IgD-negative memory B cell (primary cell): ENCODE data around the gene TSPYL1. TPM values are rescaled to one million over a fixed set of nuclear protein-coding genes. Genes with fewer than 3 reads are reported as not detected.
"Not testable (repeated sequence)": the region's sequence is repeated elsewhere in the genome, so short reads cannot be mapped to it uniquely, and the experiment has no call there.

Source experiments
- H3K27ac Mint-ChIP-seq, 3 donors: one replicate each; pipeline ENCODE4 v1.8.0; 2020 to 2022; ENCODE audit warnings: mild to moderate bottlenecking in 3 of 3, mixed read lengths in 3 of 3, moderate library complexity in 1 of 3
- H3K27me3 Mint-ChIP-seq: one replicate; pipeline ENCODE4 v1.8.0; 2021; ENCODE audit warnings: mixed read lengths
- H3K36me3 Mint-ChIP-seq: one replicate; pipeline ENCODE4 v1.8.0; 2020; ENCODE audit warnings: mild to moderate bottlenecking, mixed read lengths
- H3K4me1 Mint-ChIP-seq, 3 donors: one replicate each; pipeline ENCODE4 v1.8.0; 2020 to 2022; ENCODE audit warnings: mixed read lengths in 3 of 3, mild to moderate bottlenecking in 1 of 3
- H3K4me3 Mint-ChIP-seq, 4 donors: one replicate each; pipeline ENCODE4 v1.8.0; 2020 to 2022; ENCODE audit warnings: mild to moderate bottlenecking in 4 of 4, mixed read lengths in 4 of 4, moderate library complexity in 3 of 4
- H3K9me3 Mint-ChIP-seq, 3 donors: one replicate each; pipeline ENCODE4 v1.8.0; 2020 to 2021; ENCODE audit warnings: mixed read lengths in 3 of 3, mild to moderate bottlenecking in 1 of 3
- polyA plus RNA-seq: library from polyadenylated mRNA; unstranded; fragments of 300-500 nt; fragmentation: Illumina TruSeq; gene quantifications from one replicate; pipeline ENCODE4 v1.2.3, GENCODE V29; 2021

Gene TSPYL1
- polyA plus RNA-seq, 1 donor from 2014 or later, result 62.8 TPM

DNA sequence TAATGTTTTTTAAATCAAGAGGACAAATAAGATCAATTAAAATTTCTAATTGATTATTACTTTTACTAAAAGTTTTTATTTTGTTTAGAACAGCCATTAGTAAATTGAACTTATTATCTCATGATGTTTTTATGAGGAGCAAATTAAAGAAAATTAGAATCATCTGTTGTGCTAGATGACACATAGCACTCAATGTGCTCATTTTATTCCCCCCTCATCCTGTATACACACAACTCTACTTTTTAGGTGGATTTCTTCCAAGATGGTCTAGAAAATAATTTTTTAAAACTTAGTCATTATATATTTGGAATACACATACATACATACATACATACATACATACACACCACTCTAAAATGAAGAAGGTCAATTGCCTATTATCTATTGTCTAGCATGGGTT, 29.3 kb upstream of the TSPYL1 start:
- H3K4me1 Mint-ChIP-seq, result peaks cover 0 to 5% (median 3%) of the 10 kb centered on the region in 3 donors
- no peak overlapping the region for H3K27ac Mint-ChIP-seq
- no peak overlapping the region for H3K4me3 Mint-ChIP-seq
- no peaks in the 10 kb centered on the region for H3K9me3 Mint-ChIP-seq
- no peaks in the 10 kb centered on the region for H3K27me3 Mint-ChIP-seq
- peaks cover 11% of the 10 kb centered on the region for H3K36me3 Mint-ChIP-seq

DNA sequence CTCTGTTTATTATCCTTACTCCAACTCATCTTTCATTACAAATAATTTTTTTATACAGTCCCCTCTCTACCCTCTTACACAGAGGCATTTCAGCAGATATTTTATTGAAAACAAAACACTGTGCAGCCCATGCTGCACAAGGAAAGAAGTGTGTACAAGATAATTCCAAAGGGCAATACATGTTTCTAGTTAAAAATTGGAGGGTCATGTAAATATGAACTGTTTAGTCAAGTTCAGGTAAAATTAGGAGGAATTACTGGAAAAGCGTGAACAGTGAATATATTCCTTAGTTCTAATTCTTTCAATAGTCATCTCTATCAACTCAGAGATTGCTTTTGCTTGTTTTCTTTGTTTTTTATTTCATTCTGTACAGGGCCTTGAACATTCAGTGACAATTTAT, 27.9 kb upstream of the TSPYL1 start:
- H3K4me1 Mint-ChIP-seq, result peaks cover 2 to 10% (median 7%) of the 10 kb centered on the region in 3 donors
- no peak overlapping the region for H3K27ac Mint-ChIP-seq
- no peak overlapping the region for H3K4me3 Mint-ChIP-seq
- no peaks in the 10 kb centered on the region for H3K27me3 Mint-ChIP-seq
- H3K36me3 Mint-ChIP-seq, result peaks cover 11% of the 10 kb centered on the region
- no peaks in the 10 kb centered on the region for H3K9me3 Mint-ChIP-seq

DNA sequence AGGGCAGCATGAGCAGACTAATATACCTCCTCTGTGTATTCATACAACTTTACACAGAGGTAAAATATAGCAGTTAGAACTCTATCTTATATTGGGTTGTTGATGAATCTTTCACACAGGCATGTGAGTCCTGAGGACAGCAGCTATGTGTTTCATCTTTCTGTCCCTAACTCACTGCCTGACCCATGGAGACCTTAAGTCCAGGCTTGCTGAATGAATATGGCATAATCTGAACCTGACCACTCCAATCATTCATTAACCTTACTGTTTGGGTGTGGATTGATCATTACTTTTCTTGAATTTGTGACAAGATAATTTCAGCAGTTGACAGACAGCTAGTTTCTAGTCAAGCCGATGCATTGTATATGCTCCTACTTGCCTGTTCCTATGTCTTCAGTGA, 27.3 kb upstream of the TSPYL1 start:
- Mint-ChIP-seq H3K27me3 (no peaks in the 10 kb centered on the region), H3K4me3 (no peak overlapping the region), H3K9me3 (no peaks in the 10 kb centered on the region), H3K4me1 (peaks cover 2 to 10% (median 7%) of the 10 kb centered on the region in 3 donors), H3K36me3 (peaks cover 11% of the 10 kb centered on the region), H3K27ac (no peak overlapping the region)

DNA sequence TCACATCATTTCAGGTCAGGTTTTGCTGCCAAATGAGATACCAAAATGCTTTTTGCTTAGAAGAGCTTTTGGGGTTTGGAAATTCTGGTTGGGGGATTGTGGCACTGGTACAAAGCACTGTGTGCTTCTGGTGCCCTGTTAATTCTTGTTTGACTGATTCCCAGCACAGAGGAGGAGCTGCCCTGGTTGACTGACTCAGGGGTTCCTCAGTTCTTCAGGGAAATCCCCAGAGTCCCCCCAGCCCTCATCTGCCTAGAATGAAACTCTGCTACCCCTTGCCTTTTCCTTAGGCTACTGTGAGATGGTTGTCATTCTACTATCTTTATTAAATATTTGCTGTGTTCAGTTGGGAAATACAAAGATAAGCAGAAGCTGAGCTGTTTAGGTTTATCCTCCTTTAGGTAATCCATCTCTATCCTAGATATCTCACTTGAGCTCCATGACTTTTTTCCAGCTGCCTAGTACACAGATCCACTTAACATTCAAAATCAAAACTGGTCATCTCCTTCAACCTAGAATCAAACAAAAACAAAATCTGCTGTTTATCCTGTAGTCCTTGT, 24.9 kb upstream of the TSPYL1 start:
- H3K36me3 Mint-ChIP-seq, result peaks cover 2% of the 10 kb centered on the region

DNA sequence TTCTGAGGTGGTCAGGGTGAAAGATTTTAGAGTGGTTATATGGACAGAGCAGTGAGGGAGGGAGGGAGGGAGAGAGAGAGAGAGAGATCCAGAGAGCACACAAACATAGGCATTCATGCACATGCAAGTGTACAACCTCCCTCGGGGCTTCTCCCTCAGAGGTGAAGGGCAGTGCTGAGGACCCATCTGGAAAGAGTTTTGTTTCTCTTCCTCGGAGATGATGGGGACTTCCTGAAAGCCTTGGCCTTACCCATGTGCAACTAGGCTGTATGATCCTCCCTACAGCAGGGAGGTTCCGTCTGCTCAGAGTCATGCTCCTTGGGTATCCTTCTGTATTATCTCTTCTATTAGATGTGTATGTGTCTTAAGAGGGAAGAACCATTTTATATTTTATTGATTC, 21.4 kb upstream of the TSPYL1 start:
- Mint-ChIP-seq H3K4me3 (no peak overlapping the region), H3K9me3 (peaks cover 0 to 4% (median 3%) of the 10 kb centered on the region in 3 donors), H3K4me1 (peaks cover 10 to 31% (median 12%) of the 10 kb centered on the region in 3 donors), H3K27me3 (no peaks in the 10 kb centered on the region), H3K27ac (no peak overlapping the region), H3K36me3 (no peaks in the 10 kb centered on the region)

More for the DNA sequence above, 24.9 kb upstream of the TSPYL1 start:
- Mint-ChIP-seq H3K9me3 (no peaks in the 10 kb centered on the region), H3K4me3 (no peak overlapping the region), H3K4me1 (peaks cover 4 to 23% (median 10%) of the 10 kb centered on the region in 3 donors), H3K27me3 (no peaks in the 10 kb centered on the region), H3K27ac (no peak overlapping the region)

DNA sequence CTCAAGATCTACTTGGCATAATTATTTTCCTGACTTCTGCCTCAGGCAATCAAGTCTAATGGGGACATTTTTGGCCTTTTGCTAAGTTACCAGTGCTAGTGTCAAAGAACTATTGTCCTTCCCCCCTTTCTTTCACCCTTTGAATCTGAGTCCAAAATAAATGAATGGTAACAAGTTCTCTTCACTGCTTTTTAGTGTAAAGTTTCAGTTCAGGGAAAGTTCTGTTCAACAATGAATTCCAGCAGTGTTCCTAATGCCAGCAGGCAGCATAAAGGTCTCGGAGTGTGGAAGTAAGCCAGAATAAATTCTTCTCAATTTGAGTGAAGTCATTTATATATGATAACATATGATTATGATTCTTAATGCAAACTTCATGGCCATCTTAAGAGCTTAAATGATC, 20.8 kb upstream of the TSPYL1 start:
- Mint-ChIP-seq H3K9me3 (peaks cover 0 to 4% (median 3%) of the 10 kb centered on the region in 3 donors), H3K36me3 (no peaks in the 10 kb centered on the region), H3K27me3 (no peaks in the 10 kb centered on the region), H3K4me3 (no peak overlapping the region), H3K27ac (no peak overlapping the region), H3K4me1 (peaks cover 10 to 31% (median 12%) of the 10 kb centered on the region in 3 donors)

DNA sequence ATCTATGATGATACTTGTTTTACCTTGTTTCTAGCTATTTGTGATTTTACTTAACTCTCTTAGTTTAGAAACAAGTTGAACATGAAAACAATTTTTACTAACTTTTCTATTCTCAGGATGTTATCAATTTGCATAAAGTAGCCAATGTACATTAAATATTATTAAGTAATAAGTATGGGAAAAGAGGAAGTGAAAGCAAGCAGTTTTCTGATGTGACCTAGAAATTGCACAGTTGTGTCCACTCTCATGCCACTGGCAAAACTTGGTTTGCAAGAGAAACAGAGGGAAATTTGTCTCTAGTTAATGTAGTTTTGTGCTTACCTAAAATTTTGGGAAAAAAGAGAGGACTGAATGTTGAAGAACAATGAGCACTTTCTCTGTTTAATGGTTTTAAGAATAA, 19.2 kb upstream of the TSPYL1 start:
- Mint-ChIP-seq H3K36me3 (no peaks in the 10 kb centered on the region), H3K9me3 (peaks cover 0 to 4% (median 3%) of the 10 kb centered on the region in 3 donors), H3K27me3 (no peaks in the 10 kb centered on the region), H3K27ac (no peak overlapping the region), H3K4me1 (peaks cover 12 to 31% (median 14%) of the 10 kb centered on the region in 3 donors), H3K4me3 (peak overlapping the region in 1 of 4 donors; percentile 29)

DNA sequence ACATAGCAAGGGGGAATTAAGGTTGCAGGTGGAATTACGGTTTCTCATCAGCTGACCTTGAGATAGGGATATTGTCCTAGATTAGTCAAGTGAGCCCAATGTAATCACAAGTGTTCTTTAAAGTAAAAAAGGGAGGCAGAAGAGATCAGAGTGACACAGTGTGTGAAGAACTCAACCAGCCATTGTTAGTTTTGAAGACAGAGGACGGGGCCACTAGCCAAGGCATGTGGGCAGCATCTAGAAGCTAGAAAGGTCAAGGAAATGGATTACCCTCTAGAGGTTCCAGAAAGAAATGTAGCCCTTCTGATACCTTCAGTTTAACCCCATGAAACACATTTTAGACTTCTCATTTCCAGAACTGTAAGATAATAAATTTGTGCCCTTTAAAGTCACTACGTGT, 18.5 kb upstream of the TSPYL1 start:
- H3K4me1 Mint-ChIP-seq, result peaks cover 9 to 28% (median 13%) of the 10 kb centered on the region in 3 donors
- H3K9me3 Mint-ChIP-seq, result peaks cover 0 to 4% (median 3%) of the 10 kb centered on the region in 3 donors
- no peaks in the 10 kb centered on the region for H3K27me3 Mint-ChIP-seq
- H3K4me3 Mint-ChIP-seq, result no peak overlapping the region
- H3K27ac Mint-ChIP-seq, result no peak overlapping the region
- H3K36me3 Mint-ChIP-seq, result no peaks in the 10 kb centered on the region

DNA sequence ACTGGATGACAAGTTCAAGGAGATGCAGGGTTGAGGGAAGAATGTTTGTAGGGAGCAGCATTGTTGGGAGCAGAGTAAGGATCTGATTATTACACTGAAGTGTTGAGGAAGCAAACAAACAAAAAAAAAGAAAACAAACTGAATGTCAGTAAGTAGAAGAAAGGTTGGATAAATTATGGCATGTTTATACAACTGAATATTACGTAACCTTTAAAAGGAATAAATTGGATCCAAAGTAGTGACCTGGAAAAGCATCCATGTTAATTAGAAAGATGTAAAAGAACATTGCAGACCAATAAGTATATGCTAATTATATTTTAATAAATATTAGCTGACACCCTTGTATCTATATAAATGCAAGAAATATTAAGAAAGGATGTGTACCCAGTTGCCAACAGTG, 12.8 kb upstream of the TSPYL1 start:
- peaks cover 0 to 2% (median 2%) of the 10 kb centered on the region in 3 donors for H3K4me1 Mint-ChIP-seq
- H3K4me3 Mint-ChIP-seq, result no peak overlapping the region
- no peaks in the 10 kb centered on the region for H3K27me3 Mint-ChIP-seq
- no peaks in the 10 kb centered on the region for H3K9me3 Mint-ChIP-seq
- no peaks in the 10 kb centered on the region for H3K36me3 Mint-ChIP-seq
- H3K27ac Mint-ChIP-seq, result no peak overlapping the region

DNA sequence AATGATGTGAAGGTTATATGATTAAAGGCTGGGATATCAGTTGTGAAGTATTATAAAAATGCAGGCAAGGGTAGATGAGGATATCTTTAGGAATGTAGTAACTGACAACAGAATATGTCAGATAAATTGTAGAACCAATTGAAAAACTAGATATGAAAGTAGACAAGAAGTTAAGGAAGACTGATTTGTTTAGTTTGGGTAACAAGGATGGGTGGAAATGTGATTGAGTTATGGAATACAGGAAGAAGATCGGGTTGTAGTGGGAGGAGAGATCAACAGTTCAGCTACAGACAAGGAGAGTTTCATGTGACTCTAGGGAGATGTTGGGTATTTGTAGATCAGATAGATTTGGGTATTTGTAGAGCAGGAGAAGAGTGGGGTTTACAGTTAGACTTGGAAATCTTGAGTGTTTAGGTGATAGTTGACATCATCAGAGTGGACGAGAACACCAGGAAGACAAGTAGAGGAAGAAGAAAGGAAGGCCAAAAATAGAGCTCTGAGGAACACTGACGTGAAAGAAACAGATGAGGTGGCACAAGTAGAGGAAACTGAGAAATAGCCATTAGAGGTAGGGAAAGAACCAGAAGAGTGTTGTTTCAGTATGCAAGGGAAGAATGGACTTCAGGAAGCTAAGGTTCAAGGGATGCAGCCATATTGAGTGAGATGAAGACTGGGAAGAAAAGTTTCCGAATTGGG, 12.1 kb upstream of the TSPYL1 start:
- Mint-ChIP-seq H3K4me3 (no peak overlapping the region), H3K9me3 (no peaks in the 10 kb centered on the region), H3K27me3 (no peaks in the 10 kb centered on the region), H3K27ac (no peak overlapping the region), H3K36me3 (no peaks in the 10 kb centered on the region), H3K4me1 (peaks cover 0 to 3% (median 2%) of the 10 kb centered on the region in 3 donors)

DNA sequence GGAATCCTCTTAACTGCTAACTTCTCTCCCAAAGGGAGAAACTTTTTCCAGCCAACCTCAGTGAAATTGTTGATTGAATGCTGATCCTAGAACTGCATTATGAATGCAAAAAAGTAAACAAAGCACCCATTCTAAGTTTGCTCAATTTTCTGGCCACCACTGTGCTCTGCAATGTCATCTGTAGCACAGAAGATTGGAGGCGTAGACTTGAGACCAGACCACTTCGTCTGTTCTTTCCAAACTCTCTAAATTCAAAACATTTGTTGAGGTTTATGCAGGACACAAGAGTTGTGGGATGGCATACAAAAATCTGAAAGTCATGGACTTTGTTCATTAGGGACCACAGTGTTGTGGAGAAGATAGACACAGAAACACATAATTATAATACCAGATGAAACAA, 11.1 kb upstream of the TSPYL1 start:
- H3K4me1 Mint-ChIP-seq, result peaks cover 0 to 3% (median 2%) of the 10 kb centered on the region in 3 donors
- no peak overlapping the region for H3K27ac Mint-ChIP-seq
- H3K4me3 Mint-ChIP-seq, result no peak overlapping the region
- H3K27me3 Mint-ChIP-seq, result no peaks in the 10 kb centered on the region
- no peaks in the 10 kb centered on the region for H3K36me3 Mint-ChIP-seq
- no peaks in the 10 kb centered on the region for H3K9me3 Mint-ChIP-seq

DNA sequence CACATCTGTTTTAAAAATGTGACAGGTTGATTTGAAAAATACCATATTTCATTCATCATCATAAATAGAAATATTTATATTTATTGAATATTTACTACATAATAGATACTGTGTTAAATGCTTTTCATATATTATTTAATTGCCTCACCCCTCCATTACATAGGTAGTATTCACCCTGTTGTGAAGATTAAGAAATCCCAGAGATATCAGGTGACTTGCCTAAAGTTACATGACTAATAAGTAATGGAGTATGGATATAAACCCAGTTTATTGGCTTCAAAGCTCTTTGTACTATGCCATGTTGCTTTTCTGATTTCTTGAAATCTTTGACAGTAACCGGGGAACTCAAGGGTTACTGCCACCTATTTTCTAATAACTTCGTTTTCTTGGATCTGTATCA, 10.1 kb upstream of the TSPYL1 start:
- Mint-ChIP-seq H3K27me3 (no peaks in the 10 kb centered on the region), H3K27ac (no peak overlapping the region)

DNA sequence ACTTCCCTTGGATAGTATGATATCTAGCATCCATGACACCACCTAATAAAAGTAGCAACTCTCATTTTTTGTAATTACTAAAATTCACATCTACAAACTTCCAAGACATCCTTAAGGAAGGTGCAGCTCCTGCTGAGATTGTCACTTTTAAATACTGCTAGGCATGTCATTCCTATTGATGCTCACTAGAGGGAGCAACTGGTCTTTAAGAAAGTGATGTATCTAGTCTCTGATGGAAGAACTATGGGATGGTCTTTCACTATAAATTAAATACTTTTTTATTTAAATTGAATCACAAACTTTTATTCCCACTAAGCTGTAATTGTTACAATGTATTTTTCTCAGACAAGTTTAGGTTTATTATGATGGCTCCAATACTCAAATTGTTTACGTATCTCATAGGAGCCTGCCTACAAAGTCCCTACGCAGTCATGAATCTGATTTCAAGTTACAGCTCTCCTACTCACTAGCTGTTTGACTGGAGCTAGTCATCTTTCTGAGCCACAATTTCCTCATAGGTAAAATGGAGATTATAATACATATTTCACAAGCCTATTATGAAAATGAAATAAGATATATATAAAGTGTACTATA, 8.1 kb upstream of the TSPYL1 start:
- no peaks in the 10 kb centered on the region for H3K9me3 Mint-ChIP-seq
- no peak overlapping the region for H3K27ac Mint-ChIP-seq
- no peaks in the 10 kb centered on the region for H3K36me3 Mint-ChIP-seq
- peaks cover 0 to 3% (median 3%) of the 10 kb centered on the region in 3 donors for H3K4me1 Mint-ChIP-seq
- no peaks in the 10 kb centered on the region for H3K27me3 Mint-ChIP-seq
- peak overlapping the region in 1 of 4 donors; percentile 59 for H3K4me3 Mint-ChIP-seq

More for the DNA sequence above, 10.1 kb upstream of the TSPYL1 start:
- no peaks in the 10 kb centered on the region for H3K9me3 Mint-ChIP-seq
- no peaks in the 10 kb centered on the region for H3K36me3 Mint-ChIP-seq
- peaks cover 0 to 3% (median 2%) of the 10 kb centered on the region in 3 donors for H3K4me1 Mint-ChIP-seq
- no peak overlapping the region for H3K4me3 Mint-ChIP-seq

DNA sequence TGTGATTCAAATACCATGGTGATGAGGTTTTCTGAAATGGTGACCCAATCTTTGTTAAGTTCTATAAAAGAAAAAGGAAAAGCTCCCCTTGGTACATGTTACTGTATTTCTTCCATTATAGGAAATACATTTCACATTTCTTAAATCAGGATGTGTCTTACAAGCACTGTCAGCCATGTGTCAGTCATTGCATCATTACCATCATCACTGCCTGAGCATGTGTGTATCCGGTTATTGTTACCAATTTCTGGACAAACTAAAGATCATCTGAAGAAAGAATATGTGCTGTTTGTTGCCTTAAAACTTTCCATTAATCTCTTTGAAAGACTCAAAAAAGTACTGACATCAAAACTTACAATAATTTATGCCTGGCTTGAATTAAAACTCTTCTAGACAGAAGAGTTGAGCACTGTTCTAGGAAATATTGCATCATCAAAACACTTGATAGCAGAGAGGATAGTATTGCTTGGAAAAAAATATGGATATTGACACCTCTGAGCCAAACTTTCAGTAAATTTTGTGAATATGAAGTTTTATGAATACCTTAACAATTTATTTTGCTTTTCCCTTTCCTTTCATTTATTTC, 7.1 kb upstream of the TSPYL1 start:
- Mint-ChIP-seq H3K27me3 (no peaks in the 10 kb centered on the region), H3K36me3 (no peaks in the 10 kb centered on the region), H3K4me1 (peaks cover 3 to 10% (median 5%) of the 10 kb centered on the region in 3 donors), H3K4me3 (no peak overlapping the region), H3K9me3 (no peaks in the 10 kb centered on the region), H3K27ac (no peak overlapping the region)

DNA sequence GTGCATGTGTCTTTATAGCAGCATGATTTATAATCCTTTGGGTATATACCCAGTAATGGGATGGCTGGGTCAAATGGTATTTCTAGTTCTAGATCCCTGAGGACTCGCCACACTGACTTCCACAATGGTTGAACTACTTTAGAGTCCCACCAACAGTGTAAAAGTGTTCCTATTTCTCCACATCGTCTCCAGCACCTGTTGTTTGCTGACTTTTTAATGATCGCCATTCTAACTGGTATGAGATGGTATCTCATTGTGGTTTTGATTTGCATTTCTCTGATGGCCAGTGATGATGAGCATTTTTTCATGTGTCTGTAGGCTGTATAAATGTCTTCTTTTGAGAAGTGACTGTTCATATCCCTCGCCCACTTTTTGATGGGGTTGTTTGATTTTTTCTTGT, 5.3 kb upstream of the TSPYL1 start:
- H3K4me3 Mint-ChIP-seq, H3K27me3 Mint-ChIP-seq, H3K9me3 Mint-ChIP-seq, H3K36me3 Mint-ChIP-seq, H3K27ac Mint-ChIP-seq: not testable (repeated sequence)
- H3K4me1 Mint-ChIP-seq, result peaks cover 12 to 21% (median 15%) of the 10 kb centered on the region in 3 donors
